GM18511 (cell line): ENCODE results near the gene KYNU.

Experiments
- ATAC-seq: cut with Tn5 transposase; IDR thresholded peaks from one replicate; pipeline ENCODE4 v1.9.1; 2021; ENCODE audit warnings: mild to moderate bottlenecking, moderate library complexity; ENCODE audit not compliant: unreplicated experiment

KYNU gene

GRCh38 chr2:142952793-142953494, 75.5 kb downstream of the KYNU start:
- no peak for ATAC-seq

- ATAC-seq, result no peak
These were observed 77.0 kb downstream of the KYNU start for GRCh38 chr2:142954493-142954892.

- no peak for ATAC-seq
These were observed 79.7 kb downstream of the KYNU start for GRCh38 chr2:142957144-142957543.

DNA sequence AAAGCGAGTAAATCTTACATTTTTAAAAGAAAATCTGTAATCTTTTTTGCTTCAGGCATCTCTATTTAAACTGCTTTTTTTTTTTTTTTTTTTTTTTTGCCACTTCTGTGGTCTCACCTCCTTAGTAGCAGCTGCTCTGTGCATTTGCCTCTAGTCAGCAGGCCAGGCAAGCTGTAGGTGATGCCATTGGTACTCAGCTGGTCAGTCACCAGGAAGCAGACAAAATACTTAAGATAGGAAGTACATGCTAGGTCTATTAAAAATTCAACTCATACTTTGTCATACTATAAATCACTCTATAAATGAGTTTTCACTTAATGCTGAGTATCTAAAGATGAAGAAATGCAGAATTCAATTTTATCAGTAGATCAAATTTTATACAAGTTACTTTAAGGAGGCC, 83.7 kb downstream of the KYNU start:
- no peak for ATAC-seq

- ATAC-seq, result no peak
These were observed 88.0 kb downstream of the KYNU start for GRCh38 chr2:142965443-142965842.

DNA sequence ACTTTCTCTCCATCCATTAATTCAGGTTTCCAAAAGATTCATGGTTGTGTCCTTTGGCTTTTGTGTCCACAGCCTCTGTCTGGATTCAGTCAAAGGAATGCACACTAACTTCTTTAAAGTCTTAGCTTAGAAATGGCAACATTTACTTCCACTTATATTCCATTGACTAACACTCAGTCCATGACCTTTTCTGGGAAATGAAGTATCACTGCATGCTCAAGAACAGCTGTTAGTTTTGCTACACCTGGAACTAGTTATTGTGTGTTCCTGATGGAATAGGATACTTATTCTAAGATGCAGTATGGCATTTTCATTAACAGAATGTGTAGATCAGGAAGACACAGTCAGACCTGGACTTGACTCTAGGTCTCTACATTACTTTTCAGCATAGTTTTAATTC, 88.8 kb downstream of the KYNU start:
- ATAC-seq, result no peak

GRCh38 chr2:142967060-142967459, 89.6 kb downstream of the KYNU start:
- no peak for ATAC-seq

DNA sequence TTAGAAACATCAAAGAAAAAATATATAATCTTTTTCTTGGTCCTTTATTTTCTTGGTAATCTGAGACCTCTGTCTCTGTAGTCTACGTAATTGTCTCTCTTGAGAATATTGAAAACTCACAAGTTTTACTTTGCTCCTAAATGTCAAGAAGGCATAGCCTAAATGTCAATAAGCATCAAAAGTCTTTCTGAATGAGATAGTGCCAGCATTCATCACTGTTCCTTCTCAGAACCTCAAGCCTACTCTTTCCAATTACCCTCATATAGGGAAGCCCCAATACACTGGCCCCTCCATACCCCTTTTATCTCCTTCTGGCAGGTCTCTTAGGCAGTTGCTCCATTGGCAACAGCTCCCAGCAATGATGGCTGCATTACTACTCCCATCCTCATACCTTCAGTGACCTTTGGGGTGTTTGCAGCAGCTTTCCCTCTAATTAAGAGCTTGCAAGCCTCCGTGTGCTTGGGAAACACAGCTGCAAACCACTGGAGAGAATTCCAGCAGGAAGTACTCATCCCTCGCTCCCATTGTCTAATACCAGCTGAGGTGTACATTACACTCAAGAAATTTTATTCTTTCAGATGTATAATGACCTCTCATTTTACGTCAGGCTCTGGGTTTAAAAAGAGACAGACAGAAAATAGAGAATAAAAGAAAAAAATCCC, 95.8 kb downstream of the KYNU start:
- no peak for ATAC-seq

DNA sequence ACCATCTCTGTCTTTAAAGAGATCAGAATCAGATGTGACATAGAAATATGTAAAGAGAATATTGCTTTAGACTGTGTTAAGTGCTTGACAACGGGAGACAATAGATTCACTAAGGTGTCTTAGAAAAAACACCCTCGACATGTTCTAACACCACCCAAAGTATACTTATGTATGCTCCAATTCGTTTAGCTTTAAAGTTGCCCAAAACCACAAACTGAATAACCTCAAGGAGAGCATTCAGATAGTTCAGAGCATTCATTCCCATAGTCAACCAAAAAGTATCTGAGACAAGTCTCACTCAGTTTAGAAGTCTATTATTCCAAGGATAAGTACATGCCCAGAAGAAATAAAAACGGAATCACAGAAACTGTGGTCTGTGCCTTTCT, 96.4 kb downstream of the KYNU start:
- peak; percentile 17 for ATAC-seq

GRCh38 chr2:142974288-142975024, 97.0 kb downstream of the KYNU start:
- peak; percentile 71 for ATAC-seq

DNA sequence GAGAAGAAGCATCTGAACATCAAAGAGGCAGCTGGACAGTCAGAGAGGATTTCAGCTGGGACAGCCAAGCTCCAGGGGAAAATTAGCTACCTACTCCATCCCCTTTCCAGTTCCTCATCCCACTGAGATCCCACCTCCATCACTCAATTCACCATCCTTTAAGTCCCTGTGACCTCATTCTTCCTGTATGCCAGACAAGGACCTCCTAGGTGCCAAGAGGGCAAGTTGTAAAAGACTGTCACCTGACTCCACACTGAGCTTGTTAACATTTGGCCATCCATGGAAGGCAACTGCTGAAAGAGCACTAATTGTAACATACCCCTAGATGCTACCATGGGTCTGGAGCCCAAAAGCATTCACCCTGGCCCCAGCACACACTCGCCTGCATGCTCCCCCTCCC, 97.8 kb downstream of the KYNU start:
- no peak for ATAC-seq

- peak; percentile 38 for ATAC-seq
These were observed 103.0 kb downstream of the KYNU start for GRCh38 chr2:142980246-142981068.

DNA sequence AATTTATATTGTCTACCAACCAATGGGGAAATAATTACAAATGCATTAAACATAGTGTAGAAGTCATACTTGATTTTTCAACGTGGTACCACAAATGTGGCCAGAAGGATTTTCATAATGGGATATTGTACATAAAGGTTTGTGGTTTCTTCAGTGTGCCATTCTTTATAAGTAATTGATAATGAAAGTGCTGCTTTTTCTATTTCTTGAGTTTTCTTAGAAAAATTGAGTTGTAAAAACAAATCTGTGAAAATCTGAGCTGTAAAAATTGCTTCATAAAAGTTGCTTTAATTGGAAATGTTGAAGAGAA, 103.6 kb downstream of the KYNU start:
- no peak for ATAC-seq

GRCh38 chr2:142981756-142982155, 104.3 kb downstream of the KYNU start:
- ATAC-seq, result no peak

GRCh38 chr2:142983174-142983573, 105.7 kb downstream of the KYNU start:
- ATAC-seq, result peak; percentile 88

- ATAC-seq, result no peak
These were observed 107.2 kb downstream of the KYNU start for GRCh38 chr2:142984657-142985056.

DNA sequence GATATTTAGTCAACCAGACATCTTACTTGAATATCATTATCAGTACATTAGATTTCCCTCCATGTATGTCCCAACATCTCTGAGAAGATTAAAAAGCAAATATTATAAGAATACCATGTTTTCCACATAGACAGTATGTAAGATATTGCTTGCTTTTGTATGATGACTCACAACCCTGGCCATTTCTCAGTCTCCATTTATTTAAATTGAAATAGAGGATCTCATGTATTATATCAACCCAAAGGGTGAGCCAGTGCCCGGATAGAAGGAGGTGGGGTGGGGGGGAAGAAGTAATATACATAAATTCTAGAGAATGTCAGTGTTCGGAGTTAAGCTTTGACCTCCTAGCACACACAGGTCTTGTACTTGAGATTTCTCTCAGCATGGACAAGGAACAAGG, 109.6 kb downstream of the KYNU start:
- ATAC-seq, result no peak

- peak; percentile 80 for ATAC-seq
These were observed 112.1 kb downstream of the KYNU start for GRCh38 chr2:142989273-142990204.

GRCh38 chr2:142991295-142991694, 113.8 kb downstream of the KYNU start:
- no peak for ATAC-seq

DNA sequence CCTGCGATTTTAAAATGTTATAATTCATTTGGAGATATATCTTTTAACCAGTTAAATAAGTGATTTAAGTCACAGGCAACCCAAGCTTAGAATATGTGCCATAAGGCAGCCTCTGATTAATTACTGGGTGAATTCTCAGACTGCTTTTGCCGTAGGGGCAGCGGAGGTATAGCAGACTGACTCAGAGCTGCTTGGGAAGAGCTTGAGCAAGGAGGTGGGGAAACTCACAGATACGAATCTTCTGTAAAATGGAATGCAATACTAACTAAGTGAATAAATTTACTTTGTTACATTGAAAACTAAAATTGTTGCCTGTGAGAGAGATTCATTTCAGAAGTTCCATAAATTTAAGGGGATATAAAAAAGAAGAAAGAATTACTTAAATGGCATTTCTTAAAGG, 115.4 kb downstream of the KYNU start:
- ATAC-seq, result no peak
